HTERT RPE-1 (cell line): ENCODE data around the gene PGLYRP2.

ENCODE experiments used
- in situ Hi-C: fragments of 300-500 bp; cut with MboI; formaldehyde crosslinking; loops from 4 replicates; pipeline ENCODE4 v1.14.3; 2020; ENCODE audit warnings: low sequenced_read_pairs

PGLYRP2 gene

GRCh38 chr19:15427991-15428471 lies 51.3 kb downstream of the PGLYRP2 start:
- in situ Hi-C loops: no loop called here

DNA sequence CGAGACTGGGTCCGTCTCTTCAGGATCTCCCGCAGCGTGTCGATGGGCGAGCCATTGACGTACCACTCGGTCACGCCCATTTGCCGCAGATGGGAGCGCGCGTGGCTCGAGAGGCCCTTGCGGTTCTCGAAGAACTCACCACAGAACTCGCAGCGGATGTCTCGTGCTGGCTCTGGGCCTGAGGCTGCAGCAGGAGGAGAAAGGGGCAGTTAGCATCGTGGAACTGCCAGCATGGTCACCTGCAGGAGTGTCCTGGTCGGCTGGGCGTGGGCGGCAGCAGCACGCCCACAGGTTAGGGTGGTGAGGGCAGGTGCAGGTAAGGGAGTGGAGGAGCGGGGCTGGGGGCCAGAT lies 52.0 kb downstream of the PGLYRP2 start:
- in situ Hi-C loops: no loop called here

- in situ Hi-C loops: no loop called here
Observed at GRCh38 chr19:15426485-15427349, 52.6 kb downstream of the PGLYRP2 start.

- in situ Hi-C loops: no loop called here
Observed at GRCh38 chr19:15425321-15425950, 53.9 kb downstream of the PGLYRP2 start.

GRCh38 chr19:15424692-15425272 lies 54.5 kb downstream of the PGLYRP2 start:
- in situ Hi-C loops: no loop called here

DNA sequence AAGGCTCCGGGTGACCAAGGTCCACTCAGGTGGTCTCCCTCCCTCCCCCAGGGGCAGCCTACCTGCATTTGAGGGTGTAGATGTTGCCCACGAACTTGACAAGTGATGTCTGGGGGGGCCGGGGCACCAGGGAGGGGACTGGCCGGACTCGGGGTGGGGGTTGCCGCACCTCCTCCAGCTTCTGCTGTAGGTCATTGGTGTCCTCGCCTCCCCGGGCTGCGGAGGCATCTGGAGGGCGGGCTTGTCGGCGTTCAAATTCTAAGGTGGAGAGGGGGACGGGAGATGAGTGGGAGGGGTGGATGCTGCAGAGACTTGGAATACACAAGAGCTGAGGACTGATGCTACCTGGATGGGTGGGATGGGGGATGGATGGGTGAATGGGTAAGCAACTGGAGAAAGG lies 55.2 kb downstream of the PGLYRP2 start:
- in situ Hi-C loops: no loop called here

DNA sequence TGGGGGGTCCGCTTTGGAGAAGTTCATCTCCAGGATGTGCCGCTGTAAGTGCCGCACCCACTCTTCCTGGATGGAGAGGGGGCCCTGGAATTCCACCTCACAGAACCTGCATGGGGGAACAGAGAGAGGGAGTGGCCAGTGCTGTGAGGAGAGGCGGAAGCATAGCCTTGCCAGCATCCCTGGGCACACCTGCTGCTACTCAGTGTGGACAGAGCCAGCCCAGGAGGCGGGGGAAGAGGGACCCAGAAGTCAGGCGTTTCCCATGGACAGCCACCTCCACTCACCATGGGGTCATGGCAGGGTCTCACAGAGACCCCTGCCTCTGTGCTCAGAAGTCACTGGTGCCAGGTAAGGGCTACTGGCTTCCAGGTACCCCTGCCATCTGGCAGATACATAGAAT lies 56.2 kb downstream of the PGLYRP2 start:
- in situ Hi-C loops: no loop called here

- in situ Hi-C loops: no loop called here
Observed at GRCh38 chr19:15422296-15423075, 56.8 kb downstream of the PGLYRP2 start.

GRCh38 chr19:15421721-15422260 lies 57.5 kb downstream of the PGLYRP2 start:
- in situ Hi-C loops: no loop called here

DNA sequence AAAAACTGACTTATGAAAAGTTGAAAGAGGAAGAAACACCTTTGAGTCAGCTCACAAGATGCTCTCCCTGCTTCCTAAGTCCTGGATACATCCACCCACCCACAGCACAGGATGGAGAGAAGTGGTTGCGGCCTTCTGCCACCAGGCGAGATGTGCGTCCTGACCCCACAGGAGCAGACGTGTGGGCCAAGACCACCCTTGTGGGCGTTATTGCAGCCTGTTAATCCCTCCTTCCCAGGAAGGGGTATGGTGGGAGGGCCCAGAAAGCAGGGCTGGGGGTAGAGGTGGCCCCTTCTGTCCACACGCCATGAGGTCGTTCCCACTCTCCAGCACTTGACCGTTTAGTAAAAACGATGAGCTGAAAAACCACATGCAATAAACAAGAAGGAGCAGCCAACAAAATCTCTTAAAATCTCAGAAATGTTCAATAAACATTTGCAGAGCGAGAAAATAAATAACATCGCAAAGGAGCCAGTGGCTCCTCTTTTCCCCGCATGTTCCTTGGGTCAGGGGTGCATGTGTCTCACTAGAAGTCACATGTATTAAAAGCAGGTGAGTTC lies 58.1 kb downstream of the PGLYRP2 start:
- in situ Hi-C loops: no loop called here

GRCh38 chr19:15419413-15420025 lies 59.8 kb downstream of the PGLYRP2 start:
- in situ Hi-C loops: no loop called here
